Measurements from ENCODE around the gene DACH1.

DACH1 gene

GRCh38 chr13:71773531-71773930 lies 93.5 kb downstream of the DACH1 start:
- DNase-seq: no peak
- Mint-ChIP-seq H3K36me3 (ENCODE audit: insufficient read depth) (no peaks in the 10 kb centered on the region), H3K4me1 (ENCODE audit: low read depth in 2 of 2) (no peaks in the 10 kb centered on the region), H3K27ac (no peak overlapping the region), H3K27me3 (no peaks in the 10 kb centered on the region), H3K4me3 (no peak overlapping the region), H3K9me3 (no peaks in the 10 kb centered on the region)
- no peak for ATAC-seq (replicated peaks)

- Mint-ChIP-seq H3K36me3 (ENCODE audit: insufficient read depth) (no peaks in the 10 kb centered on the region), H3K9me3 (no peaks in the 10 kb centered on the region), H3K4me3 (no peak overlapping the region), H3K27me3 (no peaks in the 10 kb centered on the region), H3K27ac (no peak overlapping the region), H3K4me1 (ENCODE audit: low read depth in 2 of 2) (no peaks in the 10 kb centered on the region)
- no peak for DNase-seq
- ATAC-seq (replicated peaks): no peak
Measured at GRCh38 chr13:71772361-71772760, 94.6 kb downstream of the DACH1 start.

DNA sequence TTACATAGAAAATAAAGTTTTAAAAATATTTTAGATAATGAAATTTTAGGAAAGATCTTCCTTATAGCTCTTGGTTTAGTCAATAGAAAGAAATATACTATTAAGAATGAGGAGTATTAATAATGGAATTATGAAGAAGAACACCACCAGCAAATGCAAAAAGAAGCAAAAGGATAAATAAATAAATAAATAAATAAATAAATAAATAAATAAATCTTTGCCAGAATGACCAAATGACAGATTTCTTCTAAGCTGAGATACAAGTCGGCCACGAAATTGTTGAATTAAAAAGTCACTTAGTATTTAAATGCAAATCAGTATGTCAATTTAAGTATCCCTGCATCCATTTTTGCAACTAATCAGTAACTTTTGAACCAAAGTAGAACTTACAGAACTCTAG lies 95.9 kb downstream of the DACH1 start:
- peaks cover 0 to under 1% of the 10 kb centered on the region in 2 donors for H3K9me3 Mint-ChIP-seq
- no peaks in the 10 kb centered on the region for H3K36me3 Mint-ChIP-seq (ENCODE audit: insufficient read depth)
- ATAC-seq (replicated peaks) (no peak), DNase-seq (no peak)
- H3K27me3 Mint-ChIP-seq: no peaks in the 10 kb centered on the region
- H3K27ac Mint-ChIP-seq: no peak overlapping the region
- H3K4me3 Mint-ChIP-seq: no peak overlapping the region
- H3K4me1 Mint-ChIP-seq (ENCODE audit: low read depth in 2 of 2): no peaks in the 10 kb centered on the region

DNA sequence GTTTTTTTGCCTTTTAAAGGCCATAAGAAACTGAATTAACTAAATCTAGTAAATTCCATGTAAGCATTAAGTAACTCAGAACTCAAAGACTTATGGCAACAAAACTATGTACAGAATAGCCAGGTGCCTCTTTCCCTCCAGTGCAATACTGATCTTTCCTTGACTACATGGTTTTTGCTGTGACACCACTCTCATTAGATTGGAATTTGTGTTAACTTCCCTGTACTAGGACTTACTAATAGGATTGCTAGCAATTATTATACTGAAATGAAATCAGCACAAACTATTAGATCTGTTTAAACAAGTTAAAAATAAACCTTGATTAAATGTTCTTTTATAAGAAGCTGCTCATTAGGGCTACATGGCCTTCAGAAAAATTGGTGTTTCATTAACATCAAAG lies 96.3 kb downstream of the DACH1 start:
- ATAC-seq (replicated peaks) (no peak), DNase-seq (no peak)
- H3K27ac Mint-ChIP-seq: no peak overlapping the region
- no peaks in the 10 kb centered on the region for H3K27me3 Mint-ChIP-seq
- H3K9me3 Mint-ChIP-seq: peaks cover 0 to 2% of the 10 kb centered on the region in 2 donors
- H3K4me1 Mint-ChIP-seq (ENCODE audit: low read depth in 2 of 2): no peaks in the 10 kb centered on the region
- H3K36me3 Mint-ChIP-seq (ENCODE audit: insufficient read depth): no peaks in the 10 kb centered on the region
- H3K4me3 Mint-ChIP-seq: no peak overlapping the region

GRCh38 chr13:71768881-71769280 lies 98.1 kb downstream of the DACH1 start:
- H3K36me3 Mint-ChIP-seq (ENCODE audit: insufficient read depth): no peaks in the 10 kb centered on the region
- ATAC-seq (replicated peaks): no peak
- H3K4me1 Mint-ChIP-seq (ENCODE audit: low read depth in 2 of 2): no peaks in the 10 kb centered on the region
- no peak for DNase-seq
- no peak overlapping the region for H3K27ac Mint-ChIP-seq
- no peak overlapping the region for H3K4me3 Mint-ChIP-seq
- peaks cover 5 to 6% of the 10 kb centered on the region in 2 donors for H3K9me3 Mint-ChIP-seq
- H3K27me3 Mint-ChIP-seq: no peaks in the 10 kb centered on the region

GRCh38 chr13:71759651-71760511 lies 107.1 kb downstream of the DACH1 start:
- Mint-ChIP-seq H3K4me3 (no peak overlapping the region), H3K36me3 (ENCODE audit: insufficient read depth) (no peaks in the 10 kb centered on the region), H3K9me3 (peaks cover 3 to 11% of the 10 kb centered on the region in 2 donors), H3K27ac (no peak overlapping the region), H3K27me3 (no peaks in the 10 kb centered on the region), H3K4me1 (ENCODE audit: low read depth in 2 of 2) (no peaks in the 10 kb centered on the region)
- no peak for DNase-seq
- ATAC-seq (replicated peaks): no peak

GRCh38 chr13:71758828-71759227 lies 108.2 kb downstream of the DACH1 start:
- H3K36me3 Mint-ChIP-seq (ENCODE audit: insufficient read depth): no peaks in the 10 kb centered on the region
- no peaks in the 10 kb centered on the region for H3K4me1 Mint-ChIP-seq (ENCODE audit: low read depth in 2 of 2)
- DNase-seq: no peak
- no peak overlapping the region for H3K27ac Mint-ChIP-seq
- no peak for ATAC-seq (replicated peaks)
- no peaks in the 10 kb centered on the region for H3K27me3 Mint-ChIP-seq
- no peak overlapping the region for H3K4me3 Mint-ChIP-seq
- H3K9me3 Mint-ChIP-seq: peaks cover 3 to 8% of the 10 kb centered on the region in 2 donors

GRCh38 chr13:71754407-71754974 lies 112.5 kb downstream of the DACH1 start:
- DNase-seq (no peak), ATAC-seq (replicated peaks) (no peak)
- no peaks in the 10 kb centered on the region for H3K36me3 Mint-ChIP-seq (ENCODE audit: insufficient read depth)
- H3K4me3 Mint-ChIP-seq: no peak overlapping the region
- H3K9me3 Mint-ChIP-seq: peaks cover 5 to 9% of the 10 kb centered on the region in 2 donors
- no peaks in the 10 kb centered on the region for H3K4me1 Mint-ChIP-seq (ENCODE audit: low read depth in 2 of 2)
- no peak overlapping the region for H3K27ac Mint-ChIP-seq
- no peaks in the 10 kb centered on the region for H3K27me3 Mint-ChIP-seq

DNA sequence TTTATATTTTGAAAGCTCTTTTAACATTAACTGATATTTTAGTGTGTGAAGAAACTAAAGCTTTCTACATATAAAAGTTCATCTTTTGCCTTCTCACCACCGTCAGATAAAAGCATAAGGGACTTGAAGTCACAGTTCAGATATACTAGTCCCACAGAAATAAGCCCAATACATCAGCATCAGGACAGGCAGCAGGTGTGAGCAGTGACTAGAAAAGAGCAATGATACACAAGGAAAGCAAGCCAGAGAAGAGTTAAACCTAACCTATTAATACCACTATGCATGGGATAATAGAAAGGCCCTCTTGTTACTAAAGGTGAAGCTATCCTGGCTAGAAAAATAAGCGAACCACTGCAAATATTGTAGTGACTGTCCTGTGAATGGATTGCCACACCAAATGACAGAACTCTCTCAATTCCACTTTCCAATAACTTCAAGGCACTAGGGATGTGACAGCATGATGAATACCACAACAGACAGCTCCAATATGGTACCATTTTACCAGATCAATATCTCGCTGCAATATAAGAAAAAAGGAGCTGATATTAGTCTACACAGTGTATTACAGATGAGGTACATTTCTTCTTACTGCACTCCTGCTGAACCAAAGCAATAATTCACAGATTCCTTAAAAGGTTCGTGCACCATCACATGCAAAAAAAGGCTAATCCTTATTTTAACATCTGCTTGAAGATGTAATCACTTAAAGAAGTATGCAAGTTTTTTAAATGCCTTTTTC lies 114.1 kb downstream of the DACH1 start:
- Mint-ChIP-seq H3K36me3 (ENCODE audit: insufficient read depth) (no peaks in the 10 kb centered on the region), H3K9me3 (peaks cover 5 to 9% of the 10 kb centered on the region in 2 donors), H3K4me3 (no peak overlapping the region), H3K27ac (no peak overlapping the region), H3K27me3 (no peaks in the 10 kb centered on the region), H3K4me1 (ENCODE audit: low read depth in 2 of 2) (no peaks in the 10 kb centered on the region)
- DNase-seq: no peak
- ATAC-seq (replicated peaks): no peak

- Mint-ChIP-seq H3K27ac (no peak overlapping the region), H3K9me3 (peaks cover 6 to 9% of the 10 kb centered on the region in 2 donors)
Measured at GRCh38 chr13:71751073-71751472, 115.9 kb downstream of the DACH1 start.

DNA sequence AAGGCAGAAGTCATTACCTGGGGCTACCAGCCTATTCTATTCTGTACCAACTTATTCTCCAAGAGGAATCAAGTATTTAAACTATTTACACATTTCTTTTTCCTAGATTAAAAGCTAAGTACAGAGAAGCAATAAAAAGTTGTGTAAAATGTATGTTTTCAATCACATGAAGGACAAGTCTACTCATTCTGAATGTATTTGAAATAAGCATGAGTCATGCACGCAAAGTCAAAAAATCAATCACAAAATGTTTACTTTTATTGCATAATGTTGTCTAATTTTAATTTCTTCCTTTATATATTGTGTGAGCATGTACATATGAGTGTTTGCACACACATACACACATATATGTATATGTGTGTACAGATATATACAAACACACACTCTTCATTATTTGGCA lies 136.7 kb downstream of the DACH1 start:
- no peaks in the 10 kb centered on the region for H3K36me3 Mint-ChIP-seq (ENCODE audit: insufficient read depth)
- no peak overlapping the region for H3K27ac Mint-ChIP-seq
- no peaks in the 10 kb centered on the region for H3K9me3 Mint-ChIP-seq
- H3K4me3 Mint-ChIP-seq: no peak overlapping the region
- DNase-seq: no peak
- H3K27me3 Mint-ChIP-seq: no peaks in the 10 kb centered on the region
- H3K4me1 Mint-ChIP-seq (ENCODE audit: low read depth in 2 of 2): no peaks in the 10 kb centered on the region
- no peak for ATAC-seq (replicated peaks)

More at GRCh38 chr13:71751073-71751472, 115.9 kb downstream of the DACH1 start:
- Mint-ChIP-seq H3K27me3 (no peaks in the 10 kb centered on the region), H3K4me3 (no peak overlapping the region), H3K4me1 (ENCODE audit: low read depth in 2 of 2) (no peaks in the 10 kb centered on the region), H3K36me3 (ENCODE audit: insufficient read depth) (no peaks in the 10 kb centered on the region)
- DNase-seq (no peak), ATAC-seq (replicated peaks) (no peak)

DNA sequence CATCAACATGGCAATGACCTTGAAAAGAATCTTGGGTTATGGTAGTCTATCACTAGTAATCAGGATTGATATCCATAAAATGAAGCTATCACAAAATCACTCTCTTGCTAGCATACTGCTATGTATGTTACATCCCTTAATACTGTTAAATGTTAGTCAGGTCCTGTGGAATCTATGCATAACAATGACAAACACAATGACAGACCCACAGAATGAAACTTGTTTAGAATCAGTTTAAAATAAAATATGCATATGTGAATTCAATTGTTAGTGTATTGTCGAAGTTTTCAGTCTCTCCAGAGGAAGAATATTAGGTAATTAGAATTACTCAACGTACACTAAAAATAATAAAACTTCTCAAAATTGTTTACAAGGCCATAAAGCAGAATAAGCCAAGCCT lies 137.6 kb downstream of the DACH1 start:
- H3K27ac Mint-ChIP-seq: no peak overlapping the region
- no peaks in the 10 kb centered on the region for H3K27me3 Mint-ChIP-seq
- no peak for ATAC-seq (replicated peaks)
- no peaks in the 10 kb centered on the region for H3K36me3 Mint-ChIP-seq (ENCODE audit: insufficient read depth)
- no peaks in the 10 kb centered on the region for H3K4me1 Mint-ChIP-seq (ENCODE audit: low read depth in 2 of 2)
- no peak for DNase-seq
- H3K4me3 Mint-ChIP-seq: no peak overlapping the region
- no peaks in the 10 kb centered on the region for H3K9me3 Mint-ChIP-seq

GRCh38 chr13:71727662-71728061 lies 139.3 kb downstream of the DACH1 start:
- Mint-ChIP-seq H3K27me3 (no peaks in the 10 kb centered on the region), H3K36me3 (ENCODE audit: insufficient read depth) (no peaks in the 10 kb centered on the region), H3K4me3 (no peak overlapping the region), H3K9me3 (no peaks in the 10 kb centered on the region), H3K4me1 (ENCODE audit: low read depth in 2 of 2) (no peaks in the 10 kb centered on the region), H3K27ac (no peak overlapping the region)
- DNase-seq: no peak
- ATAC-seq (replicated peaks): no peak

GRCh38 chr13:71727042-71727441 lies 140.0 kb downstream of the DACH1 start:
- no peaks in the 10 kb centered on the region for H3K27me3 Mint-ChIP-seq
- no peak for DNase-seq
- H3K36me3 Mint-ChIP-seq (ENCODE audit: insufficient read depth): no peaks in the 10 kb centered on the region
- H3K4me3 Mint-ChIP-seq: no peak overlapping the region
- H3K9me3 Mint-ChIP-seq: no peaks in the 10 kb centered on the region
- no peaks in the 10 kb centered on the region for H3K4me1 Mint-ChIP-seq (ENCODE audit: low read depth in 2 of 2)
- no peak for ATAC-seq (replicated peaks)
- no peak overlapping the region for H3K27ac Mint-ChIP-seq

All from effector memory CD8-positive, alpha-beta T cell (primary cell).